ENCODE data around the gene PIK3AP1.

GRCh38 chr10:96699613-96700012 is 20.7 kb downstream of the PIK3AP1 start:
- no peak for TF ChIP-seq CTCF (IDR thresholded peaks at IDR 0.05)
- TF ChIP-seq POLR2A (IDR thresholded peaks at IDR 0.05): no peak

All from right lobe of liver (tissue), 4 donors.